HL-60 (cell line): ENCODE data around the gene NAA25.

ENCODE experiments used
- POLR2AphosphoS5 ChIP-seq: IDR thresholded peaks from 2 replicates; pipeline ENCODE4 v1.6.1; 2012; ENCODE audit warnings: low read depth
- TF ChIP-seq, protein P1 (sequence below): IDR thresholded peaks from one replicate; pipeline ENCODE4 v1.5.1; 2011; ENCODE audit warnings: low read length, control low read depth, inconsistent platforms; ENCODE audit not compliant: insufficient read depth
- TF ChIP-seq, protein P2 (sequence below): IDR thresholded peaks from 2 replicates; pipeline ENCODE4 v1.6.1; 2012; ENCODE audit warnings: low read depth; ENCODE audit not compliant: insufficient replicate concordance

DNA sequence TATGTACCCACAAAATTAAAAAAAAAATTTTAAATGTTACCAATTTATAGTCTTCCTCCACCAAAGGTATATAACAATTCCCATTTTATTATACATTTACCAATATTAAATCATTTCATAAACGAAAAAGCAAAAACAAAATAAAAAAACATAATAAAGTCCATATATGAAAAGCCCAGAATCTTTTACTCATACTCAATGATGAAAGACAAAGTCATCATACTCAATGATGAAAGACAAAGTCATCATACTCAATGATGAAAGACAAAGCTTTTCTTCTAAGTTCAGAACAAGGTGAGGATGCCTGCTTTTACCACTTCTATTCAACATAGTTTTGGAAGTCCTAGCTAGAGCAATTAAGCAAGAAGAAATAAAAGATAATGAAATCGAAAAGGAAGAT lies 123.8 kb downstream of the NAA25 start:
- no peak for TF ChIP-seq POLR2AphosphoS5
- TF ChIP-seq, protein P1, sequence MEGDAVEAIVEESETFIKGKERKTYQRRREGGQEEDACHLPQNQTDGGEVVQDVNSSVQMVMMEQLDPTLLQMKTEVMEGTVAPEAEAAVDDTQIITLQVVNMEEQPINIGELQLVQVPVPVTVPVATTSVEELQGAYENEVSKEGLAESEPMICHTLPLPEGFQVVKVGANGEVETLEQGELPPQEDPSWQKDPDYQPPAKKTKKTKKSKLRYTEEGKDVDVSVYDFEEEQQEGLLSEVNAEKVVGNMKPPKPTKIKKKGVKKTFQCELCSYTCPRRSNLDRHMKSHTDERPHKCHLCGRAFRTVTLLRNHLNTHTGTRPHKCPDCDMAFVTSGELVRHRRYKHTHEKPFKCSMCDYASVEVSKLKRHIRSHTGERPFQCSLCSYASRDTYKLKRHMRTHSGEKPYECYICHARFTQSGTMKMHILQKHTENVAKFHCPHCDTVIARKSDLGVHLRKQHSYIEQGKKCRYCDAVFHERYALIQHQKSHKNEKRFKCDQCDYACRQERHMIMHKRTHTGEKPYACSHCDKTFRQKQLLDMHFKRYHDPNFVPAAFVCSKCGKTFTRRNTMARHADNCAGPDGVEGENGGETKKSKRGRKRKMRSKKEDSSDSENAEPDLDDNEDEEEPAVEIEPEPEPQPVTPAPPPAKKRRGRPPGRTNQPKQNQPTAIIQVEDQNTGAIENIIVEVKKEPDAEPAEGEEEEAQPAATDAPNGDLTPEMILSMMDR: no peak
- TF ChIP-seq, protein P2, sequence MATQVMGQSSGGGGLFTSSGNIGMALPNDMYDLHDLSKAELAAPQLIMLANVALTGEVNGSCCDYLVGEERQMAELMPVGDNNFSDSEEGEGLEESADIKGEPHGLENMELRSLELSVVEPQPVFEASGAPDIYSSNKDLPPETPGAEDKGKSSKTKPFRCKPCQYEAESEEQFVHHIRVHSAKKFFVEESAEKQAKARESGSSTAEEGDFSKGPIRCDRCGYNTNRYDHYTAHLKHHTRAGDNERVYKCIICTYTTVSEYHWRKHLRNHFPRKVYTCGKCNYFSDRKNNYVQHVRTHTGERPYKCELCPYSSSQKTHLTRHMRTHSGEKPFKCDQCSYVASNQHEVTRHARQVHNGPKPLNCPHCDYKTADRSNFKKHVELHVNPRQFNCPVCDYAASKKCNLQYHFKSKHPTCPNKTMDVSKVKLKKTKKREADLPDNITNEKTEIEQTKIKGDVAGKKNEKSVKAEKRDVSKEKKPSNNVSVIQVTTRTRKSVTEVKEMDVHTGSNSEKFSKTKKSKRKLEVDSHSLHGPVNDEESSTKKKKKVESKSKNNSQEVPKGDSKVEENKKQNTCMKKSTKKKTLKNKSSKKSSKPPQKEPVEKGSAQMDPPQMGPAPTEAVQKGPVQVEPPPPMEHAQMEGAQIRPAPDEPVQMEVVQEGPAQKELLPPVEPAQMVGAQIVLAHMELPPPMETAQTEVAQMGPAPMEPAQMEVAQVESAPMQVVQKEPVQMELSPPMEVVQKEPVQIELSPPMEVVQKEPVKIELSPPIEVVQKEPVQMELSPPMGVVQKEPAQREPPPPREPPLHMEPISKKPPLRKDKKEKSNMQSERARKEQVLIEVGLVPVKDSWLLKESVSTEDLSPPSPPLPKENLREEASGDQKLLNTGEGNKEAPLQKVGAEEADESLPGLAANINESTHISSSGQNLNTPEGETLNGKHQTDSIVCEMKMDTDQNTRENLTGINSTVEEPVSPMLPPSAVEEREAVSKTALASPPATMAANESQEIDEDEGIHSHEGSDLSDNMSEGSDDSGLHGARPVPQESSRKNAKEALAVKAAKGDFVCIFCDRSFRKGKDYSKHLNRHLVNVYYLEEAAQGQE: no peak
